Lung (tissue), 12 donors: ENCODE measurements around the gene ATP13A4. TPM values are rescaled to one million over a fixed set of nuclear protein-coding genes. Genes with fewer than 3 reads are reported as not detected.

Source experiments
- ATAC-seq: fragments of 200-7000 bp; cut with Tn5 transposase; one replicate; pipeline ENCODE4 v1.9.1; 2020; ENCODE audit warnings: moderate number of reproducible peaks; ENCODE audit not compliant: insufficient read depth, low FRiP score
- DNase-seq, 3 donors: peaks; one replicate each; pipeline ENCODE4 v3.0.0-alpha.2; 2013 to 2017
- H3K27ac ChIP-seq, 2 donors: one replicate each; pipeline ENCODE4 v1.5.1; 2013; ENCODE audit warnings: mild to moderate bottlenecking in 2 of 2, moderate library complexity in 2 of 2, control low read depth in 1 of 2, inconsistent platforms in 1 of 2, low read depth in 1 of 2, low read length in 1 of 2
- H3K27me3 ChIP-seq, 3 donors: one replicate each; pipeline ENCODE4 v1.5.1; 2013; ENCODE audit warnings: low read length in 2 of 3; ENCODE audit not compliant: control insufficient read depth in 3 of 3, insufficient read depth in 3 of 3
- H3K36me3 ChIP-seq, 4 donors: one replicate each; pipeline ENCODE4 v1.5.1; 2013; ENCODE audit warnings: low read length in 4 of 4, mild to moderate bottlenecking in 1 of 4, moderate library complexity in 1 of 4; ENCODE audit not compliant: control insufficient read depth in 4 of 4, insufficient read depth in 4 of 4
- H3K4me1 ChIP-seq, 5 donors: one replicate each; pipeline ENCODE4 v1.5.1; 2013; ENCODE audit warnings: low read length in 5 of 5, mild to moderate bottlenecking in 2 of 5, moderate library complexity in 1 of 5; ENCODE audit not compliant: control insufficient read depth in 5 of 5, insufficient read depth in 5 of 5
- H3K4me3 ChIP-seq: one replicate; pipeline ENCODE4 v1.5.1; 2013; ENCODE audit warnings: mild to moderate bottlenecking, control low read depth, moderate library complexity
- H3K9ac ChIP-seq, 2 donors: one replicate each; pipeline ENCODE4 v1.5.1; 2013; ENCODE audit warnings: low read length in 2 of 2, control low read depth in 1 of 2; ENCODE audit not compliant: insufficient read depth in 1 of 2
- H3K9me3 ChIP-seq, 4 donors: one replicate each; pipeline ENCODE4 v1.5.1; 2013; ENCODE audit warnings: low read length in 3 of 4, mild to moderate bottlenecking in 1 of 4, moderate library complexity in 1 of 4; ENCODE audit not compliant: control insufficient read depth in 4 of 4, insufficient read depth in 3 of 4
- CTCF ChIP-seq: IDR thresholded peaks from 2 replicates; pipeline ENCODE4 v1.5.1; 2012; ENCODE audit warnings: mild to moderate bottlenecking; ENCODE audit errors: control extremely low read depth, extremely low read depth
- WGBS, 2 donors: extraction: QIAGEN DNeasy Blood & Tissue Kit; methylation state at CpG; one replicate each; pipeline ENCODE4 v1.1.7; 2013; 5-methylcytosine and 5-hydroxymethylcytosine counted together
- polyA plus RNA-seq, 2 donors: library from polyadenylated mRNA; stranded (reverse); fragments of 200-250 nt; gene quantifications; one replicate each; pipeline ENCODE4 v1.2.1, GENCODE V29; 2013
- total RNA-seq, 2 donors: library from RNA; depleted of rRNA in 1 of 2; stranded (reverse); fragments of >200 nt in 1 of 2; gene quantifications; one replicate each; pipeline ENCODE4 v1.2.1, GENCODE V29; 2014 to 2021
- donor health status: control.
- donor health status: control.
- donor health status: Bipolar disorder and iron deficiency.
- donor health status: healthy.
- donor health status: DM: yes; HTN: yes; CAD: no.

ATP13A4 gene
- total and polyA plus RNA-seq, 4 donors: 25.5 to 202 (median 85.9) TPM

- TF ChIP-seq CTCF: no peak
- no peak for ATAC-seq
- DNase-seq: no peak
- Histone ChIP-seq H3K27ac (peak overlapping the region in 1 of 2 donors; percentile 77), H3K9me3 (no peaks in the 10 kb centered on the region), H3K27me3 (no peaks in the 10 kb centered on the region), H3K4me1 (no peaks in the 10 kb centered on the region), H3K4me3 (no peak overlapping the region), H3K36me3 (no peaks in the 10 kb centered on the region), H3K9ac (no peak overlapping the region)
- 72 to 77% methylated on average over 4 of the region's 4 CpGs for WGBS, 2 donors
Observed at GRCh38 chr3:193509103-193509965, 45.4 kb downstream of the ATP13A4 start.

- H3K27ac ChIP-seq: no peak overlapping the region
Observed at GRCh38 chr3:193508108-193508507, 46.6 kb downstream of the ATP13A4 start.

GRCh38 chr3:193507566-193507965, 47.1 kb downstream of the ATP13A4 start:
- H3K9me3 ChIP-seq: no peaks in the 10 kb centered on the region
- ATAC-seq: no peak
- H3K4me1 ChIP-seq: no peaks in the 10 kb centered on the region
- no peak overlapping the region for H3K4me3 ChIP-seq
- no peak overlapping the region for H3K27ac ChIP-seq
- DNase-seq: no peak
- no peaks in the 10 kb centered on the region for H3K27me3 ChIP-seq
- 70 to 75% methylated on average over 3 of the region's 3 CpGs for WGBS, 2 donors
- H3K36me3 ChIP-seq: no peaks in the 10 kb centered on the region
- no peak overlapping the region for H3K9ac ChIP-seq
- TF ChIP-seq CTCF: no peak

More at GRCh38 chr3:193508108-193508507, 46.6 kb downstream of the ATP13A4 start:
- DNase-seq (no peak), ATAC-seq (no peak)
- Histone ChIP-seq H3K27me3 (no peaks in the 10 kb centered on the region), H3K9ac (no peak overlapping the region), H3K4me1 (no peaks in the 10 kb centered on the region), H3K4me3 (no peak overlapping the region), H3K9me3 (no peaks in the 10 kb centered on the region), H3K36me3 (no peaks in the 10 kb centered on the region)
- TF ChIP-seq CTCF: no peak
- WGBS, 2 donors: 77 to 89% methylated on average over 2 of the region's 2 CpGs
